ENCODE measurements around the gene ARHGAP45.

ARHGAP45 gene

GRCh38 chr19:1057176-1057855 is 9.7 kb upstream of the ARHGAP45 start:
- Histone ChIP-seq H3K27me3 (ENCODE audit: insufficient read depth, low read depth, severe bottlenecking) (no peaks in the 10 kb centered on the region), H3K27ac (no peak overlapping the region), H3K9me3 (ENCODE audit: severe bottlenecking) (peaks cover 35% of the 10 kb centered on the region), H3K4me3 (ENCODE audit: low read depth, low read length) (no peak overlapping the region), H3K36me3 (peaks cover 84% of the 10 kb centered on the region)
- DNase-seq, result no peak
- TF ChIP-seq, protein P1, sequence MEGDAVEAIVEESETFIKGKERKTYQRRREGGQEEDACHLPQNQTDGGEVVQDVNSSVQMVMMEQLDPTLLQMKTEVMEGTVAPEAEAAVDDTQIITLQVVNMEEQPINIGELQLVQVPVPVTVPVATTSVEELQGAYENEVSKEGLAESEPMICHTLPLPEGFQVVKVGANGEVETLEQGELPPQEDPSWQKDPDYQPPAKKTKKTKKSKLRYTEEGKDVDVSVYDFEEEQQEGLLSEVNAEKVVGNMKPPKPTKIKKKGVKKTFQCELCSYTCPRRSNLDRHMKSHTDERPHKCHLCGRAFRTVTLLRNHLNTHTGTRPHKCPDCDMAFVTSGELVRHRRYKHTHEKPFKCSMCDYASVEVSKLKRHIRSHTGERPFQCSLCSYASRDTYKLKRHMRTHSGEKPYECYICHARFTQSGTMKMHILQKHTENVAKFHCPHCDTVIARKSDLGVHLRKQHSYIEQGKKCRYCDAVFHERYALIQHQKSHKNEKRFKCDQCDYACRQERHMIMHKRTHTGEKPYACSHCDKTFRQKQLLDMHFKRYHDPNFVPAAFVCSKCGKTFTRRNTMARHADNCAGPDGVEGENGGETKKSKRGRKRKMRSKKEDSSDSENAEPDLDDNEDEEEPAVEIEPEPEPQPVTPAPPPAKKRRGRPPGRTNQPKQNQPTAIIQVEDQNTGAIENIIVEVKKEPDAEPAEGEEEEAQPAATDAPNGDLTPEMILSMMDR (IDR thresholded peaks at IDR 0.05; ENCODE audit: low read depth, low read length), result 0 out of 2 replicates have a peak, but pooled peaks have one; percentile 26

DNA sequence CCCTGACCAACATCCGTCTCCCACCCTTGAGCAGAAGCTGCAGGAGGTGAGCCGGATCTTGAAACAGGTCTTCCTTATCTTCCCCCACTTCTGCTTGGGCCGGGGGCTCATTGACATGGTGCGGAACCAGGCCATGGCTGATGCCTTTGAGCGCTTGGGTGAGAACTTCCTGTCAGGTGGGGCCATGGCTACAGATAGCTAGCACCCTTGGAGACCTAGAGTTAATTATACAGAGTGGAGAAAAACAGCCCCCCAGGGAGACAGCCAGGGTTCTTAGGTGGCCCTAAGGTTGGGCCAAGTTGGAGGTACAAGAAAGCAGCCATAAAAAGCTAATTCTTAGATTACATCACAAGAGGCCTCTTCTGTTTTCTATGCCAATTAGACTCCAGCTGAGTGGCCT is 8.9 kb upstream of the ARHGAP45 start:
- TF ChIP-seq, protein P1 (IDR thresholded peaks at IDR 0.05; ENCODE audit: low read depth, low read length), result no peak
- Histone ChIP-seq H3K4me3 (ENCODE audit: low read depth, low read length) (no peak overlapping the region), H3K27me3 (ENCODE audit: insufficient read depth, low read depth, severe bottlenecking) (no peaks in the 10 kb centered on the region), H3K36me3 (peaks cover 80% of the 10 kb centered on the region), H3K27ac (no peak overlapping the region), H3K9me3 (ENCODE audit: severe bottlenecking) (peaks cover 35% of the 10 kb centered on the region)
- no peak for DNase-seq

- Histone ChIP-seq H3K4me3 (ENCODE audit: low read depth, low read length) (no peak overlapping the region), H3K27ac (no peak overlapping the region), H3K36me3 (peaks cover 66% of the 10 kb centered on the region), H3K9me3 (ENCODE audit: severe bottlenecking) (peaks cover 35% of the 10 kb centered on the region), H3K27me3 (ENCODE audit: insufficient read depth, low read depth, severe bottlenecking) (no peaks in the 10 kb centered on the region)
- DNase-seq, result no peak
- TF ChIP-seq, protein P1 (IDR thresholded peaks at IDR 0.05; ENCODE audit: low read depth, low read length), result no peak
Observed at GRCh38 chr19:1060689-1061088, 6.3 kb upstream of the ARHGAP45 start.

GRCh38 chr19:1061987-1062386 is 5.0 kb upstream of the ARHGAP45 start:
- TF ChIP-seq, protein P1 (IDR thresholded peaks at IDR 0.05; ENCODE audit: low read depth, low read length), result no peak
- H3K36me3 ChIP-seq, result peaks cover 53% of the 10 kb centered on the region
- DNase-seq, result no peak
- peaks cover 22% of the 10 kb centered on the region for H3K9me3 ChIP-seq (ENCODE audit: severe bottlenecking)
- no peaks in the 10 kb centered on the region for H3K27me3 ChIP-seq (ENCODE audit: insufficient read depth, low read depth, severe bottlenecking)
- H3K27ac ChIP-seq, result no peak overlapping the region
- H3K4me3 ChIP-seq (ENCODE audit: low read depth, low read length), result no peak overlapping the region

GRCh38 chr19:1062387-1063029 is 4.5 kb upstream of the ARHGAP45 start:
- TF ChIP-seq, protein P1 (IDR thresholded peaks at IDR 0.05; ENCODE audit: low read depth, low read length), result no peak
- no peak for DNase-seq
- Histone ChIP-seq H3K27me3 (ENCODE audit: insufficient read depth, low read depth, severe bottlenecking) (no peaks in the 10 kb centered on the region), H3K9me3 (ENCODE audit: severe bottlenecking) (peaks cover 17% of the 10 kb centered on the region), H3K27ac (no peak overlapping the region), H3K4me3 (ENCODE audit: low read depth, low read length) (no peak overlapping the region), H3K36me3 (peaks cover 48% of the 10 kb centered on the region)

All from WERI-Rb-1 (cell line).